RWPE1 (cell line): Measurements from ENCODE around the gene ZNF518B.
"Not testable (repeated sequence)": the region's sequence is repeated elsewhere in the genome, so short reads cannot be mapped to it uniquely, and the experiment has no call there.

Source experiments
- CTCF ChIA-PET: fragments of 350-600 bp; sonication (Branson Sonifier 250); formaldehyde crosslinking; extraction: SDS; loops from one replicate; lab custom pipeline; 2021; lab: Yijun Ruan, JAX
- POLR2A ChIA-PET: fragments of 400-600 bp; formaldehyde crosslinking; extraction: SDS; loops from one replicate; lab custom pipeline; 2020; ENCODE audit warnings: antibody characterized with exemption; ENCODE audit not compliant: low non-redundant PET; lab: Yijun Ruan, JAX
- DNase-seq: peaks from one replicate; pipeline ENCODE4 v3.0.0; 2012; ENCODE audit warnings: low spot score
- H3K27ac ChIP-seq: fragments of 450-650 bp; 2 replicates; pipeline ENCODE4 v1.5.1; 2017
- TF ChIP-seq, protein P1 (sequence below): fragments of 450-650 bp; conservative IDR thresholded peaks from 2 replicates; pipeline ENCODE4 v1.5.1; 2017; ENCODE audit warnings: low read depth, mild to moderate bottlenecking

Gene ZNF518B

DNA sequence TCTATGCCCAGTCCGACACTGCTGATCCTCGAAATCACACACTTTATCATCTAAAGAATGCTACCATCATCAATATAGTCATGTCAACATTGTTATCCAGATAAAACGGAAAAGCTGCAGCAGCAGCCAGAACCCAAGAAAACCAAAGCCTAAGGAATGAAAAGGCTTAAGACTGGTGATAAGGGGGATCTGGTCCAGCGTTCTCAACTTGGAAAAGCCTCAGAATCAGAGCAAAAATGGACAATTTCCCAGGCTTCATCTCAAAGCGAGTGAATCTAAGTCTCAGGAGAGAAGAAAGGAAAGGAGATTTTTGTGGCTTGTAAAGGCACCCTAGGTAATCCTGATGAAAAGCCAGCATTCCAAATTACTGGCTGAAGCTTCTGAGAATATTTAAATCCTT, 8.2 kb downstream of the ZNF518B start:
- POLR2A ChIA-PET = no interaction called here
- CTCF ChIA-PET = interaction anchor here (0.6 kb wide), 1 partner anchor 1901 kb away, joined by 3 read pairs; no protein-coding TSS in a partner anchor
- TF ChIP-seq, protein P1, sequence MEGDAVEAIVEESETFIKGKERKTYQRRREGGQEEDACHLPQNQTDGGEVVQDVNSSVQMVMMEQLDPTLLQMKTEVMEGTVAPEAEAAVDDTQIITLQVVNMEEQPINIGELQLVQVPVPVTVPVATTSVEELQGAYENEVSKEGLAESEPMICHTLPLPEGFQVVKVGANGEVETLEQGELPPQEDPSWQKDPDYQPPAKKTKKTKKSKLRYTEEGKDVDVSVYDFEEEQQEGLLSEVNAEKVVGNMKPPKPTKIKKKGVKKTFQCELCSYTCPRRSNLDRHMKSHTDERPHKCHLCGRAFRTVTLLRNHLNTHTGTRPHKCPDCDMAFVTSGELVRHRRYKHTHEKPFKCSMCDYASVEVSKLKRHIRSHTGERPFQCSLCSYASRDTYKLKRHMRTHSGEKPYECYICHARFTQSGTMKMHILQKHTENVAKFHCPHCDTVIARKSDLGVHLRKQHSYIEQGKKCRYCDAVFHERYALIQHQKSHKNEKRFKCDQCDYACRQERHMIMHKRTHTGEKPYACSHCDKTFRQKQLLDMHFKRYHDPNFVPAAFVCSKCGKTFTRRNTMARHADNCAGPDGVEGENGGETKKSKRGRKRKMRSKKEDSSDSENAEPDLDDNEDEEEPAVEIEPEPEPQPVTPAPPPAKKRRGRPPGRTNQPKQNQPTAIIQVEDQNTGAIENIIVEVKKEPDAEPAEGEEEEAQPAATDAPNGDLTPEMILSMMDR = no peak
- DNase-seq = no peak
- H3K27ac ChIP-seq = no peak overlapping the region

DNA sequence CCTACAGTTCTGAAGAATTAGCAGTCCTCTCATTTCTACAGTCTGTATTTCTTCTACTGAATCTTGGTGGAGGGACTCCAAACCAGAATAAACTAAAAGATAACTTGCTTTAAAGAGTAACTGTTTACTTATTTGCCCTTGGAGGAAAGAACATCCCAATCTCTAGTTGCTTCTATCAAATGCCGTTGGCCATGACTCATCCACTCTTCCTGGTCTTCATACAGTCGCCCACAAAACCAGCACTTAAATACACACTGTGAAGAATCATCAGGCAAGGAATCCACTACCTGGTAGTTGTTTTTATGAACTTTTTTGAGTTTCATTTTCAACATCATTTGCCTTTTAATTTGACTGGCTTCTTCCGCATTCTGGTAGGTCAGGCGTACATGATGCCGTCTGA, 14.2 kb downstream of the ZNF518B start:
- no peak overlapping the region for H3K27ac ChIP-seq
- TF ChIP-seq, protein P1 = no peak
- no peak for DNase-seq
- POLR2A ChIA-PET = no interaction called here
- CTCF ChIA-PET = interaction anchor here (0.7 kb wide), 1 partner anchor 18 kb away, joined by 3 read pairs; no protein-coding TSS in a partner anchor

DNA sequence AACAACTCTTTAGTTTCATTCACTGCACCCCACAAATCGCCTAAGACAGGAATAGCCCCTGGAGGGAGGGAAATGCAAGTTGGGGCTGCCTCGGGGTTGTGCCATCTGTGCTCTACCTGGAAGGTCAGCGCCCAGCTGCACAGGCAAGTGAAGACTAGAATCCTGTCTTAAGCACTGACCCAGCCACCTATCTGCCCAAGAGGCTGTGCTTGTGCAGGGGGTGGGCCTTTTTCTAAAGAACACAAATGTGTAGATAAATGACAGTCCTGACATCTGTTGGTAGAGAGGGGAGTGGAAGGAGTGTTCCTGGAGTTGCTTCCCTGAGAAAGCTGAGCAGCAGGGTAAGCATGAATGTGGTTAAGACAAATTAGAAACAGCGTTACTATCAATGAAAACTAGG, 15.7 kb downstream of the ZNF518B start:
- DNase-seq = no peak
- TF ChIP-seq, protein P1 = no peak
- ChIA-PET POLR2A (no interaction called here), CTCF (no interaction called here)
- no peak overlapping the region for H3K27ac ChIP-seq

DNA sequence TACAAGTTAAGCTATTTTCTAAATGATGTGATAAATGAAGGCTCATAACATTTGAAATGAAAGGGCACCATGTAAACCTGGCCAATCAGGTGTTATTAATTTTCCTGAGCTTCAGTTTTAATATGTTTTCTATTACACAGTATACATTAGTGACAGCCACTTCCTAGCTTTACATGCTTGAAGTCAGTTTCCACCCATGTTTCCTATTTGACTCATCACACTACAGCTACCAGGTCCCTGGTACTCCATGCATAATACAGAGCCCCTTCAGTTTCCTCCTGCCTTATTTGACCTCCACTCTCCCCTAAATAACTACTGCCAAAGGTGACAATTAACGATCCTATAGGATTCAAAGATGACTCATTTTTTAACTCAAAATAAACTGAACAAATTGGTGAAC, 18.3 kb downstream of the ZNF518B start:
- TF ChIP-seq, protein P1 = no peak
- no peak overlapping the region for H3K27ac ChIP-seq
- no peak for DNase-seq
- CTCF ChIA-PET = no interaction called here
- POLR2A ChIA-PET = no interaction called here

DNA sequence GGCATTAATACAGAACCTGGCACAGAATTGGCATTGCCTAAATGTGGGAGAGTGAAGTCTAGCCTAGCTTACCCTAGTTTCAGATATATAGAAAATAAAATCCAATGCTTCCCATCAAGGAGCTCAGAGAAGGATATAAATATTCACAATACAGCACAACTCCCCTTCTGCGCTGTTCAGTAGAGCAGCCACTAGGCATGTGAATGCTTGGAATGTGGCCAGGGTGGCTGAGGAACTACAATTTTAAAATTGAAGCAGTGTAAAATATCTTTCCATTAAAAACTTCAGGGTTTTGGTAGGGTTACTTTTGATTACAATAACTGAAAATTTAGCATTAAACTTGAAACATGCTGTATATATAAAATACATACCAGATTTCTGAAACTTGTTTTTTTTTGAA, 19.5 kb downstream of the ZNF518B start:
- ChIA-PET CTCF (no interaction called here), POLR2A (no interaction called here)
- DNase-seq = no peak
- TF ChIP-seq, protein P1 = no peak
- no peak overlapping the region for H3K27ac ChIP-seq

DNA sequence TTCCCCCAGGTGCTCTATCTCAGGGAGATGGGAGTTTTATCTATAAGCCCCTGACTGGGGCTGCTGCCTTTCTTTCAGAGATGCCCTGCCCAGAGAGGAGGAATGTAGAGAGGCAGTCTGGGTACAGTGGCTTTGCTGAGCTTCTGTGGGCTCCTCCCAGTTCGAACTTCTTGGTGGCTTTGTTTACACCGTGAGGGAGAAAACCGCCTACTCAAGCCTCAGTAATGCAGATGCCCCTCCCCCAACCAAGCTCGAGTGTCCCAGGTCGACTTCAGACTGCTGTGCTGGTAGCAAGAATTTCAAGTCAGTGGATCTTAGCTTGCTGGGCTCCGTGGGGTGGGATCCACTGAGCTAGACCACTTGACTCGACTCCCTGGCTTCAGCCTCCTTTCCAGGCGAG, 29.5 kb downstream of the ZNF518B start:
- DNase-seq, H3K27ac ChIP-seq, CTCF ChIA-PET, POLR2A ChIA-PET: not testable (repeated sequence)

DNA sequence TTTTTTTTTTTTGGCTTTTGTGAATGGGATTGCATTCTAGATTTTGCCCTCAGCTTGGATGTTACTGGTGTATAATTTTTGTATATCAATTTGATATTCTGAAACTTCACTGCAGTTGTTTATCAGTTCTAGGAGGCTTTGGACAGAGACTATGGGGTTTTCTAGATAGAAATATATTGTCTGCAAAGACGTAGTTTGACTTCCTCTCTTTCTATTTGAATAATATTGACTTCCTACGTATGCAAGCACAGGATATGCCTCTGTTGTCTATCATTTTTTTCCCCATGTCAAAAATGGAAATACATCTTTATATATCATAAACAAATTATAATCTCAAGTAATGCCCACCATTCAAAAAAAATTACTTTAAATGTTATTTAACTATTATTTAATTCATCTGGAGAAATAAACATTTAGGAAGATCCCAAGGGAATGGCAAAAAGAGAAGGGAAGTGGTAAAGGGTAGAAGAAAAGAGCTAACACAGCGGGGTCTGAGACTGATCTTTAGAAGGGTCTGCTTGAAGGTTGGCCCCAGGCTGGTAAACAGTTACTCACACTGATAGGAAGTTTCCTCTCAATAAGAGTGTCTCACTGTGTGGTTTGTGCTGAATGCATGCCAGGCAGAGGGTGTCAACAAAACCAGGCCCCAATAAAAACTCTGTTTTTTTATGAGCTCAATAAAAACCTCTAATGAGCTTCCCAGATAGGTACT, 35.7 kb downstream of the ZNF518B start:
- CTCF ChIA-PET = interaction anchor here (0.7 kb wide), 1 partner anchor 148 kb away, joined by 3 read pairs; no protein-coding TSS in a partner anchor
- TF ChIP-seq, protein P1 = no peak
- H3K27ac ChIP-seq = no peak overlapping the region
- no peak for DNase-seq
- POLR2A ChIA-PET = no interaction called here
